ENCODE results near the gene ALPL.

The ALPL gene

GRCh38 chr1:21576031-21576797, 67.0 kb downstream of the ALPL start:
- DNase-seq (ENCODE audit: low read depth), result no peak

DNA sequence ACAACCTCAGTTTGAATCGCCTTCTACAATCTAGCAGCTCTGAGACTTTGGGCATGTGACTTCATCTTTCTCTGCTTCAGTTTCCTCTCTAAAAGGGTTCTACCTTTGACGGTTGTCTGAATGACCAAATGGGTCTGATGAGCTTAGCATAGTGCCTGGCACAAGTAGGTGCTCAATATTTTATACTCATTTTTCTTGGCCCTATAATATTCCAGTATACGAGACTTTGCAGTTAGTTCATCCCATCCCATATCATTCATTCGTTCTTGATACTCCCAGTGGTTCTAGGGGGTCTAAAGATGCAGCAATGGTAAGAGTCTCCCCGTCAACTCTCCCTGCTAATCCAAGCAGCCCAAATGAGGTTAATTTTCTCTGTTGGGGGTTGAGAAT, 67.6 kb downstream of the ALPL start:
- DNase-seq (ENCODE audit: low read depth), result no peak

- DNase-seq (ENCODE audit: low read depth), result no peak
Measured at GRCh38 chr1:21577324-21577723, 68.1 kb downstream of the ALPL start.

GRCh38 chr1:21577933-21578332, 68.7 kb downstream of the ALPL start:
- no peak for DNase-seq (ENCODE audit: low read depth)

- no peak for DNase-seq (ENCODE audit: low read depth)
Measured at GRCh38 chr1:21579791-21580190, 70.6 kb downstream of the ALPL start.

DNA sequence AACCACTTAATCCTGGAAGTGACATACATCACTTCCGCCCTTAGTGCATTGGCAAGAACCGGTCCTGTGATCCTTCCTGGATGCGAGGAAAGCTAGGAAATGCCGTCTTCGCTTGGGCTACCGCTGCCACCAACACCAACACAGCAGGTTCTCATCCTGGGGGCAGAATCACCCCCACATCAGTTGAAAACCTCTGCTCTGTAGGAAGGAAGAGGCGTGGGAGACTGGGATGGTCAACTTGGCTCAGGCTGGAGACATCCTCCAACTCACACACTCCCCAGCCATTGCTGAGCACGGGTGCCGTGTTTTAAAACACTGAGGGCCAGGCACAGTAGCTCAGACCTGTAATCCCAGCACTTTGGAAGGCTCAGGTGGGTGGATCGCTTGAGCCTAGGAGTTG, 74.9 kb downstream of the ALPL start:
- DNase-seq (ENCODE audit: low read depth), result no peak

- no peak for DNase-seq (ENCODE audit: low read depth)
Measured at GRCh38 chr1:21585037-21585436, 75.8 kb downstream of the ALPL start.

- no peak for DNase-seq (ENCODE audit: low read depth)
Measured at GRCh38 chr1:21586222-21586621, 77.0 kb downstream of the ALPL start.

DNA sequence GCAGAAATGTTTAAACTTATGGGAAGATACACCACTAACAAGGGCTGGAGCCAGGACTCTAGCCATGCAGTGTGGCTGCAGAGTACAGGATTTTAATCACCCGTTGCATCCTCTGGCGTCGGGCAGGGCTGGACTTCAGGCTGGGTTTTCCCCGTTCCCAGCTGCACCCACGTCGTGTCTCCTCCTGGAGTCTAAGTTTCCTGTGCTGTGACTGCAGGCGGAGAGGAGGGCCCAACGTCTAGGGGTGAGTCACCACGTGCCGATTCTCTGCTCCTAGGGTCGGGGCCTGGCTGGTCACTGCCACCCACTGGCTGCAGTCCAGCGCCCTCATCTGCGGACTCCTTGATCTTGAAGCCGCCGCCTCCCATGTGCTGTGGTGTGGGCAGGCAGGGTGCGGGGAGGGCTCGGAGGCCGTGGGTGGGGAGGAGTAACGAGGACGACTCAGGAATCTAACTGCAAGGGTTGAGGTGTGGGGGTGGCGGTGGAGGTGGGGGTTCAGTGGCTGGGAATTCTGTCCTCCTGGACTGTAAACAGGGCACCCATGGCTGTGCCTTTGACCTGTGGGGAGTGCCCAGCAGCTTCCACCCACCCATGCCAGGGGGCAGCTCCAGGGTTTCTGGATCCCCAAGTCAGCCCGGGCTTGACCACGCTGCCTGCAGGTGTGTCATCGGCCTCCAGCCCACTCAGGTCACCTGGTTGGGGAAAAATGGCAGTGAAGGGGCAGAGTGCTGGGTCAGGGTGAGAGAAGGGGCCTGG, 77.8 kb downstream of the ALPL start:
- no peak for DNase-seq (ENCODE audit: low read depth)

DNA sequence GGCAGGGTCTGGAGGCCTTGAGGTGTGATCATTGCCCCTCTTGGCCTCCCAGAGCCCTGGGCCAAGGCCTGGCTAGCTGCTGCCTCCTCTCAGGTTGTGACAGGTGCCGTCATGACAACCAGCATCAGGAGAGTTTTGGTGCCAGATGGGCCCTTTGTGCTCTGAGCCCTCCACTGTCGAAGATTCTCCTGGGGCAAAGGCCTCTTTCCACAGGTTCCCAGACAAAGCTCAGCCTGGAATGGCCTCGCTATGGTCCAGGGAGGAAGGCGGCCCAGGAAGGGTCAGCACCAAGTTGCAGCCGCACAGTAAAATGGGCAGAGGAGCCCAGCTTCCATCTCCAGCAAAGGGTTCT, 78.4 kb downstream of the ALPL start:
- DNase-seq (ENCODE audit: low read depth), result no peak

GRCh38 chr1:21589618-21590017, 80.4 kb downstream of the ALPL start:
- DNase-seq (ENCODE audit: low read depth), result no peak

- no peak for DNase-seq (ENCODE audit: low read depth)
Measured at GRCh38 chr1:21590126-21590880, 81.1 kb downstream of the ALPL start.

DNA sequence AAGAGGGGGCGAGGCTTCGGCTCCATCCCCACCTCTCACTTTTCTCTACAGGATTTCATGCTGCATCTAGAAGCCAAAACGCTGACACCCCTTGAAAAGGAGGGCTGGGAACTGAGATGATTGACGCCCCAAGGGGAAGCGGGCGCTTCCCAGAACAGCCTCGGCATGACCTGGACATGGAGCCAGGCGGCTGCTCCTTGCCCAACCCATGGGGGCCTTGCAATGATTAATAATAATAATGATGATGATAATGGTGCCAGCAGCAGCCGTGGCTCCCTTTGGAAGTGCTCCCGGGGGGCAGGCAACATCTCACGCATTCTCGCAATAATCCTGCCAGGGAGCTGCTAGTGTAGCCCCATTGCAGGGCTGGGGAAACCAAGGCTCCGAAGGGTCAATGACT, 81.7 kb downstream of the ALPL start:
- DNase-seq (ENCODE audit: low read depth), result no peak

DNA sequence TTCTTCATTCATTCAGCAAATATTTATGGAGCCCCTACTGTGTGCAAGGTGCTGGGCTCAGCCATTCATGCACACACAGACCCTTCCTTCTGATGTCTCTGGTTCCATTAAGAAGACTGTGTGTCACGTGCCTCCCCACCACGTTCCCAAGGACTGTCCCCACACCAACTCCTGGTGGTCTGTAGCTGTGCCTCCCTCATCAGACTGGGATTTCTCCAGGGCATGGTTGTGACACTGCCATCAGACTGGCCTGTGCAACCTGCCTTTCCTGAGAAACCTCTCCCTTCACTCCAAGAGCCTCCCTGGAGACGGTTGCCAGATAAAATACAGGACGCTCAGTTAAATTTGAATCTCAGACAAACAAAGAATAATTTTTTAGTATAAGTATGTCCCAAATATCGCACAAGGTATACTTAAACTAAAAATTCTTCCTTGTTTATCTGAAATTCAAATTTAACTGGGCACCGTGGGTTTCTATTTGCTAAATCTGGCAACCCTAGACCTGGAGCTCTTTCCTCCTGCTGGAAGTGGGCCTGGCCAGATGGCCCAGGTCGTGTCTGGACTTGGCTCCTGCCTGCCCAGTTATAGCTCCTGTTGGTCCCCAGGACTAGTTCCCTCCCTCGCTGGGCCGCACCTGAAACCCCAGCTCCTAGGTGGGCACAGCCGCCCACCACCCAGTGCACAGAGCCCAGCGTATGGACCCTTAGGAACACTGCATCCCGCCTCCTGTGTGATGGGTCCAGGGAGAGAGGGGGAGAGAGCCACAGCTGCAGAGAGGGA, 83.1 kb downstream of the ALPL start:
- DNase-seq (ENCODE audit: low read depth), result no peak

- DNase-seq (ENCODE audit: low read depth), result no peak
Measured at GRCh38 chr1:21593231-21593630, 84.0 kb downstream of the ALPL start.

GRCh38 chr1:21594501-21594900, 85.3 kb downstream of the ALPL start:
- DNase-seq (ENCODE audit: low read depth), result no peak

GRCh38 chr1:21594935-21595897, 86.0 kb downstream of the ALPL start:
- no peak for DNase-seq (ENCODE audit: low read depth)

DNA sequence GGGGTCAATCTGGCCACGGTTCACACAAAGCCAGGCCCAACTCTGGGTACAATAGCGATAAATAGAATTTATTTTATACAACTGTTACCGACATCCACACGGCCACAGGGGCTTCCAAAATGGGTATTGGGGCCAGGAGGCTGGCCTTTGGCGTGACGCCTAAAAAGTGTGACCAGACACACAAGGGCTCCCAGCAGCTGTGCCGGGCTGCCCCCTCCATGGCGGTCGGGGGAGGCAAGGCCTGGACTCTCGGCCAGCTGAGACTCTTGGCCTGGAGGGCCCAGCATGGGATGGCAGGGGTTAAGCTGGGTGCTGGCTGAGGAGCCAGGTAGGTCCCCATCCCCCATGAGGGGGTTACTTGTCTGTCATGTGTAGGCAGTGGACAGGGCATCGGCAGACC, 87.0 kb downstream of the ALPL start:
- DNase-seq (ENCODE audit: low read depth), result no peak

DNA sequence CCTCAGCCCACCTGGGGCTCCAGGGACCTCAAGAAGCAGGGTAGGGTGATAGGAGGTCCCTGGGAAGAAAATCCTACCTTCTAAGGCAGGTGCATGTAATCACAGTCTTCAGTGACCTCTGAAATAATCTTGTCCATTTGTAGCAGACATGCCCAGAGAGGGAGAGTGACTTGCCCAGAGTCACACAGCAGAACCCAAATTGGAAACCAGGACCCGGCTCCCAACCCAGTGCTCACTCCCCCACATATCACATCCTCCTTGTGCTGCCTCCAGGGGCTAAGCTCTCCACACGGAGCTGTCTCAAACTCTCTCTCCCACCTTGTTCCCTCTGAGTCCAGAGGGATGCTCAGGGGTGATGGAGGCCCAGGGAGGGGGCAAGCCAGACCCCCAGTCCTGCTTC, 87.4 kb downstream of the ALPL start:
- no peak for DNase-seq (ENCODE audit: low read depth)

DNA sequence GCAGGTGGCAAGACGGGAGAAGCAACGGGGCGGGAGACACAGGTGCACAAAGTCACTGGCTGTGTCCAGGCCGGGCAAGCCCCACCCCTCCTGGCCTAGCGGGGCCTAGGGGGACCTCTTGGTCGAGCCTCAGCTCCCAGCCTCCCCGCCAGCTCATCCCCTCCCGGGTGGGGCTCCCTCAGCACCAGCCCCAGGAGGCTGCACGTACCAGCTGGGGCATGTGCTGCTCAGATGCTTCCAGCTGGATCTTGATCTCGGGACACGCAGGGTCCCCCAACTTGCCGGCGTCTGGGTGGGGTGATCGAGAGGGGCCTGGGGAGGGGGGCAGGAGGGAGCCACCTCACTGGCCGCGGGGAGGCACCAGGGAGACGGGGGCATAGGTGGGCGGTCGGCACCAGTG, 88.5 kb downstream of the ALPL start:
- no peak for DNase-seq (ENCODE audit: low read depth)

- no peak for DNase-seq (ENCODE audit: low read depth)
Measured at GRCh38 chr1:21598417-21598816, 89.2 kb downstream of the ALPL start.
